22Rv1 (cell line): ENCODE data around the gene PUS10.

Source experiments
- CTCF ChIP-seq: fragments of 450-650 bp; IDR thresholded peaks from 2 replicates; pipeline ENCODE4 v1.5.1; 2017; ENCODE audit warnings: mild to moderate bottlenecking
- ZFX ChIP-seq: fragments of 450-650 bp; IDR thresholded peaks from 2 replicates; pipeline ENCODE4 v1.6.1; 2017; ENCODE audit warnings: antibody characterized with exemption, borderline replicate concordance

GRCh38 chr2:60899892-60900249, 118.2 kb downstream of the PUS10 start:
- no peak for TF ChIP-seq CTCF
- TF ChIP-seq ZFX, result no peak
